H1 (cell line): ENCODE data around the gene RBM10.

ENCODE experiments used
- ATF3 ChIP-seq: IDR thresholded peaks from 2 replicates; pipeline ENCODE4 v1.6.1; 2011; ENCODE audit warnings: low read depth, mild to moderate bottlenecking, low read length; ENCODE audit not compliant: insufficient read depth
- CTCF ChIP-seq, 3 experiments: IDR thresholded peaks; 1 replicate in 2 of 3; 2 replicates in 1 of 3; pipeline versions ENCODE4 v1.5.1 to v1.6.1; 2011; ENCODE audit warnings: low read length in 3 of 3, mild to moderate bottlenecking in 3 of 3, inconsistent platforms in 2 of 3, low read depth in 1 of 3, moderate library complexity in 1 of 3; ENCODE audit not compliant: insufficient read depth in 1 of 3; ENCODE audit errors: control extremely low read depth in 1 of 3
- EP300 ChIP-seq, 2 experiments: IDR thresholded peaks; 1 replicate in 1 of 2; 2 replicates in 1 of 2; pipeline ENCODE4 v1.6.1; 2011 to 2012; ENCODE audit warnings: low read depth in 2 of 2, low read length in 2 of 2, mild to moderate bottlenecking in 2 of 2, borderline replicate concordance in 1 of 2, inconsistent platforms in 1 of 2, moderate library complexity in 1 of 2
- HDAC6 ChIP-seq: IDR thresholded peaks from one replicate; pipeline ENCODE4 v1.7.1; 2012; ENCODE audit warnings: low read depth, mild to moderate bottlenecking, inconsistent platforms, low read length, moderate library complexity
- KDM4A ChIP-seq: IDR thresholded peaks from one replicate; pipeline ENCODE4 v1.7.1; 2012; ENCODE audit warnings: low read depth, mild to moderate bottlenecking, moderate library complexity, low read length, inconsistent platforms; ENCODE audit not compliant: severe bottlenecking
- POLR2AphosphoS5 ChIP-seq: IDR thresholded peaks from 2 replicates; pipeline ENCODE4 v1.6.1; 2011; ENCODE audit warnings: low read depth, low read length
- RFX5 ChIP-seq: IDR thresholded peaks from 2 replicates; pipeline ENCODE4 v1.6.1; 2011; ENCODE audit warnings: low read depth, low read length, improper control_type of control experiment, borderline replicate concordance
- SIRT6 ChIP-seq: IDR thresholded peaks from one replicate; pipeline ENCODE4 v1.7.1; 2012; ENCODE audit warnings: low read length, inconsistent platforms
- TCF12 ChIP-seq: IDR thresholded peaks from 2 replicates; pipeline ENCODE4 v1.6.1; 2011; ENCODE audit warnings: low read depth, mild to moderate bottlenecking, low read length
- TEAD4 ChIP-seq: IDR thresholded peaks from 2 replicates; pipeline ENCODE4 v1.6.1; 2012; ENCODE audit warnings: low read depth, low read length, inconsistent platforms, mixed read lengths
- YY1 ChIP-seq: IDR thresholded peaks from 2 replicates; pipeline ENCODE4 v1.6.1; 2011; ENCODE audit warnings: low read depth, mild to moderate bottlenecking, low read length

- TF ChIP-seq ATF3 = no peak
- TF ChIP-seq CTCF (IDR thresholded peaks at IDR 0.05; ENCODE audit: control extremely low read depth in 1 of 3, insufficient read depth in 1 of 3, low read depth in 1 of 3, low read length in 3 of 3) = no peak
- TF ChIP-seq RFX5 = no peak
- no peak for TF ChIP-seq YY1
- no peak for TF ChIP-seq TCF12
- no peak for TF ChIP-seq HDAC6
- no peak for TF ChIP-seq TEAD4
- no peak for TF ChIP-seq SIRT6
- no peak for TF ChIP-seq EP300 (IDR thresholded peaks at IDR 0.05; ENCODE audit: borderline replicate concordance in 1 of 2, low read depth in 2 of 2, low read length in 2 of 2)
- TF ChIP-seq KDM4A = no peak
- no peak for TF ChIP-seq POLR2AphosphoS5
These were observed 82.2 kb downstream of the RBM10 start for GRCh38 chrX:47227334-47227583.
